Loucy (cell line): ENCODE measurements around the gene TMEM187.

Experiments
- CTCF ChIP-seq: fragments of 200-600 bp; sonication (generic); conservative IDR thresholded peaks from 2 replicates; pipeline ENCODE4 v1.5.1; 2014; ENCODE audit warnings: mild to moderate bottlenecking, antibody characterized with exemption, low read length
- EZH2phosphoT487 ChIP-seq: fragments of 200-600 bp; IDR thresholded peaks from 2 replicates; pipeline ENCODE4 v1.6.1; 2018; ENCODE audit warnings: antibody characterized with exemption, mild to moderate bottlenecking, moderate library complexity, borderline replicate concordance

- TF ChIP-seq CTCF = no peak
- TF ChIP-seq EZH2phosphoT487 = no peak
These were observed 24.5 kb upstream of the TMEM187 start for GRCh38 chrX:153948002-153948466.
